ENCODE results near the gene MRPL2. TPM values are rescaled to one million over a fixed set of nuclear protein-coding genes. Genes with fewer than 3 reads are reported as not detected.
A peak's percentile ranks its signal among the peaks of the same experiment; 100 is the strongest.

MRPL2 gene
- total RNA-seq, 1 donor from 2014 or later, result 14.2 TPM

GRCh38 chr6:43070028-43070632, 10.9 kb upstream of the MRPL2 start:
- intact Hi-C loops (cut with DNase I), result loop anchor here (10.0 kb wide), 1 partner anchor 55 kb away; no protein-coding TSS in a partner anchor
- no peaks in the 10 kb centered on the region for H3K27me3 ChIP-seq
- no peaks in the 10 kb centered on the region for H3K9me3 ChIP-seq
- no peak overlapping the region for H3K4me3 ChIP-seq
- peaks cover 5% of the 10 kb centered on the region for H3K4me1 ChIP-seq
- no peak for DNase-seq (ENCODE audit: extremely low spot score in 2 of 2)
- H3K27ac ChIP-seq, result no peak overlapping the region
- H3K36me3 ChIP-seq, result peaks cover 0 to 17% of the 10 kb centered on the region in 2 donors
- no peak for TF ChIP-seq POLR2AphosphoS5 (IDR thresholded peaks at IDR 0.05; ENCODE audit: insufficient read depth in 1 of 2, low read depth in 1 of 2)
- TF ChIP-seq CTCF (IDR thresholded peaks at IDR 0.05), result peak in 1 of 3 experiments; percentile 32
- TF ChIP-seq POLR2A (IDR thresholded peaks at IDR 0.05), result no peak

- Histone ChIP-seq H3K36me3 (peaks cover 0 to 35% of the 10 kb centered on the region in 2 donors), H3K4me1 (peaks cover 31% of the 10 kb centered on the region), H3K27me3 (no peaks in the 10 kb centered on the region), H3K9me3 (no peaks in the 10 kb centered on the region), H3K4me3 (no peak overlapping the region), H3K27ac (no peak overlapping the region)
- TF ChIP-seq CTCF (IDR thresholded peaks at IDR 0.05) (no peak), POLR2AphosphoS5 (IDR thresholded peaks at IDR 0.05; ENCODE audit: insufficient read depth in 1 of 2, low read depth in 1 of 2) (no peak), POLR2A (IDR thresholded peaks at IDR 0.05) (no peak)
- intact Hi-C loops (cut with DNase I), result no loop called here
- no peak for DNase-seq (ENCODE audit: extremely low spot score in 2 of 2)
Measured at GRCh38 chr6:43062818-43063217, 3.6 kb upstream of the MRPL2 start.

GRCh38 chr6:43061861-43062260, 2.6 kb upstream of the MRPL2 start:
- Histone ChIP-seq H3K27ac (no peak overlapping the region), H3K36me3 (peaks cover 0 to 33% of the 10 kb centered on the region in 2 donors), H3K27me3 (no peaks in the 10 kb centered on the region), H3K4me3 (no peak overlapping the region), H3K4me1 (peaks cover 32% of the 10 kb centered on the region), H3K9me3 (no peaks in the 10 kb centered on the region)
- TF ChIP-seq POLR2A (IDR thresholded peaks at IDR 0.05), result no peak
- no peak for DNase-seq (ENCODE audit: extremely low spot score in 2 of 2)
- intact Hi-C loops (cut with DNase I), result no loop called here

- intact Hi-C loops (cut with DNase I), result no loop called here
- Histone ChIP-seq H3K9me3 (no peaks in the 10 kb centered on the region), H3K27ac (peak overlapping the region; percentile 89), H3K36me3 (peaks cover 0 to 28% of the 10 kb centered on the region in 2 donors), H3K27me3 (no peaks in the 10 kb centered on the region), H3K4me1 (peaks cover 32% of the 10 kb centered on the region), H3K4me3 (peak overlapping the region; percentile 75 to 82)
- DNase-seq (ENCODE audit: extremely low spot score in 2 of 2), result no peak
- no peak for TF ChIP-seq POLR2A (IDR thresholded peaks at IDR 0.05)
- TF ChIP-seq POLR2AphosphoS5 (IDR thresholded peaks at IDR 0.05; ENCODE audit: insufficient read depth in 1 of 2, low read depth in 1 of 2), result no peak
- TF ChIP-seq CTCF (IDR thresholded peaks at IDR 0.05), result no peak
Measured at GRCh38 chr6:43060755-43061633, 1.8 kb upstream of the MRPL2 start.

GRCh38 chr6:43060034-43060754, 960 bp upstream of the MRPL2 start:
- Histone ChIP-seq H3K27ac (peak overlapping the region; percentile 89), H3K27me3 (no peaks in the 10 kb centered on the region), H3K36me3 (peaks cover 0 to 24% of the 10 kb centered on the region in 2 donors), H3K4me1 (peaks cover 32% of the 10 kb centered on the region), H3K9me3 (no peaks in the 10 kb centered on the region), H3K4me3 (peak overlapping the region; percentile 75 to 82)
- DNase-seq (ENCODE audit: extremely low spot score in 2 of 2), result no peak
- intact Hi-C loops (cut with DNase I), result no loop called here
- no peak for TF ChIP-seq POLR2AphosphoS5 (IDR thresholded peaks at IDR 0.05; ENCODE audit: insufficient read depth in 1 of 2, low read depth in 1 of 2)
- TF ChIP-seq POLR2A (IDR thresholded peaks at IDR 0.05), result no peak
- TF ChIP-seq CTCF (IDR thresholded peaks at IDR 0.05), result no peak

Data from vagina (tissue), 2 donors.